ENCODE data around the gene CAMKMT. TPM values are rescaled to one million over a fixed set of nuclear protein-coding genes. Genes with fewer than 3 reads are reported as not detected.

CAMKMT gene
- total RNA-seq, 1 experiment from 2014 or later: 12.5 TPM

DNA sequence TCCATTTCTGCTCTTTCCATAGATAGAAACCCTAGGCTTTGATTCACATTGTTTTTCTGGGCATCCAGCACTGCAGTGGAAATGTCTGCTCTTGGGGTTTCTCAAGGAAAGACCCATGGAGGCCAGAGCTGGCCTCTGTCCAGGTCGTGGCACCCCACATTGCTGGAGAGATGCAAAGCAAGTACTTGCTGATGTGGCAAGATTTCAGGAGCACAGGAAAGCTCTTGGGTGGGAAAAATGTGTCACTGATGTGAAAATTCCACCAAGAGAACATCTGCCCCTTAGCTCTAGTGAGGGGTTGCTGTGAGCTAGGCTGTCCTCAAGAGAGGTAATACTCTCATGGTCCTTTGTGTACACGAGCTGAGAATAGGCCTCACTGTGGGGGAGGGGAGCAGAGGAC is 423.7 kb downstream of the CAMKMT start:
- intact Hi-C loops (cut with micrococcal nuclease; ENCODE audit: unreplicated experiment): no loop called here
- CTCF ChIA-PET: no interaction called here
- POLR2A ChIA-PET (ENCODE audit: low non-redundant PET): no interaction called here
- H3K27me3 ChIP-seq (replicated peaks; ENCODE audit: insufficient read depth, low read depth, low read length, poor library complexity): peaks cover 16% of the 10 kb centered on the region
- H3K4me1 ChIP-seq (ENCODE audit: insufficient read depth, low read length, poor library complexity, severe bottlenecking): no peaks in the 10 kb centered on the region
- H3K9me3 ChIP-seq (ENCODE audit: low read depth, low read length, poor library complexity, severe bottlenecking): no peaks in the 10 kb centered on the region
- no peaks in the 10 kb centered on the region for H3K36me3 ChIP-seq (ENCODE audit: insufficient read depth, low read length, poor library complexity, severe bottlenecking)
- DNase-seq (ENCODE audit: low spot score): no peak
- no peak overlapping the region for H3K4me3 ChIP-seq (ENCODE audit: low read depth, low read length, poor library complexity, severe bottlenecking)
- H3K27ac ChIP-seq (ENCODE audit: low read depth, low read length, poor library complexity, severe bottlenecking): no peak overlapping the region
- TF ChIP-seq EZH2 (IDR thresholded peaks at IDR 0.05; ENCODE audit: borderline replicate concordance, low read depth, low read length, poor library complexity, severe bottlenecking): no peak
- TF ChIP-seq, protein P1, sequence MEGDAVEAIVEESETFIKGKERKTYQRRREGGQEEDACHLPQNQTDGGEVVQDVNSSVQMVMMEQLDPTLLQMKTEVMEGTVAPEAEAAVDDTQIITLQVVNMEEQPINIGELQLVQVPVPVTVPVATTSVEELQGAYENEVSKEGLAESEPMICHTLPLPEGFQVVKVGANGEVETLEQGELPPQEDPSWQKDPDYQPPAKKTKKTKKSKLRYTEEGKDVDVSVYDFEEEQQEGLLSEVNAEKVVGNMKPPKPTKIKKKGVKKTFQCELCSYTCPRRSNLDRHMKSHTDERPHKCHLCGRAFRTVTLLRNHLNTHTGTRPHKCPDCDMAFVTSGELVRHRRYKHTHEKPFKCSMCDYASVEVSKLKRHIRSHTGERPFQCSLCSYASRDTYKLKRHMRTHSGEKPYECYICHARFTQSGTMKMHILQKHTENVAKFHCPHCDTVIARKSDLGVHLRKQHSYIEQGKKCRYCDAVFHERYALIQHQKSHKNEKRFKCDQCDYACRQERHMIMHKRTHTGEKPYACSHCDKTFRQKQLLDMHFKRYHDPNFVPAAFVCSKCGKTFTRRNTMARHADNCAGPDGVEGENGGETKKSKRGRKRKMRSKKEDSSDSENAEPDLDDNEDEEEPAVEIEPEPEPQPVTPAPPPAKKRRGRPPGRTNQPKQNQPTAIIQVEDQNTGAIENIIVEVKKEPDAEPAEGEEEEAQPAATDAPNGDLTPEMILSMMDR (conservative IDR thresholded peaks at IDR 0.05; ENCODE audit: low read depth, low read length): no peak
- no TSS peak for BruUV-seq (replicated peaks)

DNA sequence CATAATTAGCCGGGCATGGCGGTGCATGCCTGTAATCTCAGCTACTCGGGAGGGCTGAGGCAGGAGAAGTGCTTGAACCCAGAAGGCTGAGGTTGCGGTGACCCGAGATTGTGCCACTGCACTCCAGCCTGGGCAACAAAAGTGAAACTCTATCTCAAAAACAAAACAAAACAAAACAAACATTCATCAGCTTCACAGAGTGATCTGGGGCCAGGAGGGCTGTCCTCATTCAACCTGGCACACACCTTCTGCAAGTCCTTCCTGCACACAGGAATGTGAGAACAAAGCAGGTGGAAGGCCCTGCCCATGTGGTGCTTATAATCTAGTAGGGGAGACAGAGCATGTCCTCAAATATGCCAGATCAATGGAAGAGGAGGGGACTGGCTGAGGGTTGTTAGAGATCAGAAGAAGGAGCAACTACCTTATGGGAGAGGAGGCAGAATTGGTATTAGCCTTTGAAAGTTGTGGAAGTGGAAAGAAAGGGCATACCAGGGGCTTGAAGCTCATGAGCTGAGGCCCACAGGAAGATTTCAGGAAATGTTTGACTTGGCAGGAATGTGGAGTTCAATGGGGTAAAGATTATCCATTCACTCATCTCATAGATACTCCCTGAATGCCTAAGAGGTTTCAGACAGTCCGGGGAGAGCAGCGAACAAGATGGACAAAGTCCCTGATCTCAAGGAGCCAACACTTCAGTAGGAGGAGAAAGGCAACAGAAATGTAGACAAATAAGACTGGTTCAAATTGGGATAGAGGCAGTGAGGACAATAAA is 424.5 kb downstream of the CAMKMT start:
- H3K36me3 ChIP-seq (ENCODE audit: insufficient read depth, low read length, poor library complexity, severe bottlenecking): no peaks in the 10 kb centered on the region
- no peaks in the 10 kb centered on the region for H3K9me3 ChIP-seq (ENCODE audit: low read depth, low read length, poor library complexity, severe bottlenecking)
- CTCF ChIA-PET: no interaction called here
- no peak overlapping the region for H3K27ac ChIP-seq (ENCODE audit: low read depth, low read length, poor library complexity, severe bottlenecking)
- TF ChIP-seq EZH2 (IDR thresholded peaks at IDR 0.05; ENCODE audit: borderline replicate concordance, low read depth, low read length, poor library complexity, severe bottlenecking): no peak
- TF ChIP-seq, protein P1 (conservative IDR thresholded peaks at IDR 0.05; ENCODE audit: low read depth, low read length): no peak
- no TSS peak for BruUV-seq (replicated peaks)
- no peak for DNase-seq (ENCODE audit: low spot score)
- POLR2A ChIA-PET (ENCODE audit: low non-redundant PET): no interaction called here
- no peak overlapping the region for H3K4me3 ChIP-seq (ENCODE audit: low read depth, low read length, poor library complexity, severe bottlenecking)
- no peaks in the 10 kb centered on the region for H3K4me1 ChIP-seq (ENCODE audit: insufficient read depth, low read length, poor library complexity, severe bottlenecking)
- H3K27me3 ChIP-seq (replicated peaks; ENCODE audit: insufficient read depth, low read depth, low read length, poor library complexity): peaks cover 16% of the 10 kb centered on the region
- intact Hi-C loops (cut with micrococcal nuclease; ENCODE audit: unreplicated experiment): no loop called here

- Histone ChIP-seq H3K36me3 (ENCODE audit: insufficient read depth, low read length, poor library complexity, severe bottlenecking) (no peaks in the 10 kb centered on the region), H3K27ac (ENCODE audit: low read depth, low read length, poor library complexity, severe bottlenecking) (no peak overlapping the region), H3K9me3 (ENCODE audit: low read depth, low read length, poor library complexity, severe bottlenecking) (no peaks in the 10 kb centered on the region), H3K27me3 (replicated peaks; ENCODE audit: insufficient read depth, low read depth, low read length, poor library complexity) (peaks cover 18% of the 10 kb centered on the region), H3K4me3 (ENCODE audit: low read depth, low read length, poor library complexity, severe bottlenecking) (no peak overlapping the region), H3K4me1 (ENCODE audit: insufficient read depth, low read length, poor library complexity, severe bottlenecking) (no peaks in the 10 kb centered on the region)
- POLR2A ChIA-PET (ENCODE audit: low non-redundant PET): no interaction called here
- CTCF ChIA-PET: no interaction called here
- intact Hi-C loops (cut with micrococcal nuclease; ENCODE audit: unreplicated experiment): no loop called here
- TF ChIP-seq, protein P1 (conservative IDR thresholded peaks at IDR 0.05; ENCODE audit: low read depth, low read length): no peak
- TF ChIP-seq EZH2 (IDR thresholded peaks at IDR 0.05; ENCODE audit: borderline replicate concordance, low read depth, low read length, poor library complexity, severe bottlenecking): no peak
- BruUV-seq (replicated peaks): no TSS peak
- DNase-seq (ENCODE audit: low spot score): no peak
Observed at GRCh38 chr2:44786817-44787214, 425.1 kb downstream of the CAMKMT start.
